GM23248 (cell line): Measurements from ENCODE around the gene MUC21. TPM values are rescaled to one million over a fixed set of nuclear protein-coding genes. Genes with fewer than 3 reads are reported as not detected.

ENCODE experiments used
- DNase-seq: peaks from one replicate; pipeline ENCODE4 v3.0.0-alpha.2; 2015
- H2AFZ ChIP-seq: fragments of 200-600 bp; sonication (generic); 2 replicates; pipeline ENCODE4 v1.6.1; 2016; ENCODE audit warnings: antibody characterized with exemption
- H3F3A ChIP-seq: fragments of 200-600 bp; sonication (generic); 2 replicates; pipeline ENCODE4 v1.6.1; 2016; ENCODE audit warnings: mild to moderate bottlenecking, antibody characterized with exemption, mixed run types; ENCODE audit not compliant: insufficient read depth
- H3K27ac ChIP-seq: fragments of 200-600 bp; sonication (generic); 2 replicates; pipeline ENCODE4 v1.5.1; 2016; ENCODE audit warnings: mild to moderate bottlenecking
- H3K27me3 ChIP-seq: fragments of 200-600 bp; sonication (generic); replicated peaks from 2 replicates; pipeline ENCODE4 v1.6.1; 2016; ENCODE audit warnings: mild to moderate bottlenecking; ENCODE audit not compliant: insufficient read depth
- H3K36me3 ChIP-seq: fragments of 200-600 bp; sonication (generic); 2 replicates; pipeline ENCODE4 v1.6.1; 2016; ENCODE audit warnings: low read depth, mild to moderate bottlenecking
- H3K4me1 ChIP-seq: fragments of 200-600 bp; sonication (generic); 2 replicates; pipeline ENCODE4 v1.6.1; 2016; ENCODE audit warnings: mild to moderate bottlenecking; ENCODE audit not compliant: insufficient read depth
- H3K4me2 ChIP-seq: fragments of 200-600 bp; sonication (generic); one replicate; pipeline ENCODE4 v1.6.1; 2016; ENCODE audit warnings: mild to moderate bottlenecking; ENCODE audit not compliant: unreplicated experiment
- H3K4me3 ChIP-seq: fragments of 200-600 bp; sonication (generic); 2 replicates; pipeline ENCODE4 v1.5.1; 2016; ENCODE audit warnings: mild to moderate bottlenecking
- H3K79me2 ChIP-seq: fragments of 200-600 bp; sonication (generic); 2 replicates; pipeline ENCODE4 v1.6.1; 2016; ENCODE audit warnings: mild to moderate bottlenecking; ENCODE audit not compliant: insufficient read depth
- H3K9ac ChIP-seq: fragments of 200-600 bp; sonication (generic); 2 replicates; pipeline ENCODE4 v1.6.1; 2016; ENCODE audit warnings: mild to moderate bottlenecking
- H3K9me2 ChIP-seq: fragments of 200-600 bp; sonication (generic); 2 replicates; pipeline ENCODE4 v1.6.1; 2016; ENCODE audit warnings: mixed run types, mild to moderate bottlenecking, moderate library complexity; ENCODE audit not compliant: insufficient read depth
- H3K9me3 ChIP-seq: fragments of 200-600 bp; sonication (generic); one replicate; pipeline ENCODE4 v1.6.1; 2017; ENCODE audit warnings: low read depth
- H4K20me1 ChIP-seq: fragments of 200-600 bp; sonication (generic); 2 replicates; pipeline ENCODE4 v1.6.0; 2016; ENCODE audit not compliant: insufficient read depth
- EZH2 ChIP-seq: fragments of 200-600 bp; sonication (generic); IDR thresholded peaks from 2 replicates; pipeline ENCODE4 v1.6.1; 2018; ENCODE audit warnings: antibody characterized with exemption, mild to moderate bottlenecking; ENCODE audit not compliant: insufficient read depth, poor library complexity, severe bottlenecking
- EZH2phosphoT487 ChIP-seq: fragments of 200-600 bp; sonication (generic); IDR thresholded peaks from 2 replicates; pipeline ENCODE4 v1.6.1; 2018; ENCODE audit warnings: antibody characterized with exemption, moderate library complexity, mild to moderate bottlenecking, low read depth; ENCODE audit not compliant: insufficient read depth
- WGBS, 2 experiments: methylation state at CpG; one replicate each; pipeline ENCODE4 v1.1.6; 2015 to 2017; ENCODE audit warnings: low lambda C conversion rate in 2 of 2, low coverage in 1 of 2; ENCODE audit errors: missing lambda C conversion rate in 2 of 2; 5-methylcytosine and 5-hydroxymethylcytosine counted together
- in situ Hi-C: fragments of 300-500 bp; cut with MboI; formaldehyde crosslinking; loops from 2 replicates; pipeline ENCODE4 v1.15.0; 2020
- polyA plus RNA-seq: library from polyadenylated mRNA; unstranded; fragments of >200 nt; fragmentation: Nextera tagmentation; extraction: Ambion mirVana; gene quantifications from 2 replicates; pipeline ENCODE4 v1.2.1, GENCODE V29; 2016
- total RNA-seq: library from RNA; depleted of rRNA; stranded (reverse); fragments of >200 nt; shearing (Covaris generic); gene quantifications from 2 replicates; pipeline ENCODE4 v1.2.3, GENCODE V29; 2014

The MUC21 gene
- total and polyA plus RNA-seq, 2 experiments from 2014 or later = not detected

DNA sequence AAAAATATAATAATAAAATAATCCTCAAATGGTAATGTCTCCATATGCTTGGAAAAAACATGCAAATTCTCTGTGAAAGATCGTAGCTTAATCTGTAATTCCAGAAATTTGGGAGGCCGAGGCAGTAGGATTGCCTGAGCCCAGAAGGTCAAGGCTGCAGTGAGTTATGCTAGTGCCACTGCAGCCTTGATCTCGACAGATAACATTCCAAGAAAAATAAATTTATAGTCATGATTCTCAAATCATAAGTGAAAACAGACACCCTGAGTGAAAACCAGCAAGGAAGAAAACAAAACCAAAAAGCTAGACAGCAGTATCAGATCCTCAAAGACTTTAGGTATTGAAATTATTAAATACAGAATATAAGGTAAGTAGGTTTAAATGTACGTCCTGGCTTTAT is 3.8 kb upstream of the MUC21 start:
- no peak for DNase-seq
- Histone ChIP-seq H3K27me3 (peaks cover 16% of the 10 kb centered on the region; the same call in 1 of the 2 replicates), H3K4me1 (0 out of 2 replicates have a peak, but pooled peaks cover 5% of the 10 kb centered on the region), H3K27ac (no peak overlapping the region), H3K4me2 (no peak overlapping the region), H3K9me3 (no peaks in the 10 kb centered on the region), H3K4me3 (no peak overlapping the region), H3K9ac (no peak overlapping the region), H3K9me2 (no peaks in the 10 kb centered on the region), H3K79me2 (no peaks in the 10 kb centered on the region), H2AFZ (no peak overlapping the region), H4K20me1 (no peaks in the 10 kb centered on the region), H3K36me3 (no peaks in the 10 kb centered on the region), H3F3A (peaks cover 4% of the 10 kb centered on the region; the same call in 1 of the 2 replicates)
- in situ Hi-C loops = no loop called here
- 30 to 31% methylated on average over 4 of the region's 4 CpGs for WGBS, 2 experiments
- TF ChIP-seq EZH2phosphoT487 (no peak), EZH2 (no peak)

GRCh38 chr6:30981942-30982772 is 1.4 kb upstream of the MUC21 start:
- peak; percentile 81 for DNase-seq
- no peaks in the 10 kb centered on the region for H4K20me1 ChIP-seq
- H3K9ac ChIP-seq = no peak overlapping the region
- in situ Hi-C loops = no loop called here
- TF ChIP-seq EZH2phosphoT487 (no peak), EZH2 (no peak)
- 0 out of 2 replicates have a peak, but pooled peaks cover 5% of the 10 kb centered on the region for H3K4me1 ChIP-seq
- no peaks in the 10 kb centered on the region for H3K79me2 ChIP-seq
- no peak overlapping the region for H3K27ac ChIP-seq
- no peaks in the 10 kb centered on the region for H3K9me3 ChIP-seq
- peaks cover 4% of the 10 kb centered on the region; the same call in 1 of the 2 replicates for H3F3A ChIP-seq
- H2AFZ ChIP-seq = peak overlapping the region; percentile 59
- 14% methylated on average over 13 of the region's 13 CpGs for WGBS, 2 experiments
- H3K4me3 ChIP-seq = peak overlapping the region; percentile 62
- H3K36me3 ChIP-seq = no peaks in the 10 kb centered on the region
- peaks cover 16% of the 10 kb centered on the region for H3K27me3 ChIP-seq
- no peaks in the 10 kb centered on the region for H3K9me2 ChIP-seq
- H3K4me2 ChIP-seq = peak overlapping the region; percentile 73

DNA sequence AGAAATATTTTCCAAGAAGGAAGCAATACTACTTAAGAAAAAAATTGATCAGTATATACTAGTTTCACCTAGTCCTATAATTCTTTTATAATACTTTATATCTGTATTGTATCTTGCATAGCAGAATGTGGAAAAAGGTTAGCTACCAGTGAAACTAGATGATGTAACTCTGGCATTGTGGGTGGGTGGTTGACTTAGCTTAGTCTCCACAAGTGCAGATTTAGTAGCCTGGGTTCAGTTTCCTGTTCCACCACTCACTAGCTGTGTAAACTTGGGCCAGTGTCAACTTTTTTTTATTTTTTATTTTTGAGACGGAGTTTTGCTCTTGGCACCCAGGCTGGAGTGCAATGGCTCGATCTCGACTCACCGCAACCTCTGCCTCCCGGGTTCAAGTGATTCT is 2.0 kb downstream of the MUC21 start:
- Histone ChIP-seq H3K4me1 (0 out of 2 replicates have a peak, but pooled peaks cover 5% of the 10 kb centered on the region), H3K27ac (no peak overlapping the region), H3K4me3 (no peak overlapping the region), H3K36me3 (no peaks in the 10 kb centered on the region), H3K4me2 (no peak overlapping the region), H3K9me3 (no peaks in the 10 kb centered on the region), H3F3A (peaks cover 4% of the 10 kb centered on the region; the same call in 1 of the 2 replicates), H3K27me3 (peaks cover 9% of the 10 kb centered on the region; the same call in 1 of the 2 replicates), H2AFZ (no peak overlapping the region), H3K9me2 (no peaks in the 10 kb centered on the region), H3K79me2 (no peaks in the 10 kb centered on the region), H4K20me1 (no peaks in the 10 kb centered on the region), H3K9ac (no peak overlapping the region)
- no peak for TF ChIP-seq EZH2phosphoT487
- TF ChIP-seq EZH2 = no peak
- in situ Hi-C loops = no loop called here
- no peak for DNase-seq
- WGBS, 2 experiments = 83 to 86% methylated on average over 5 of the region's 5 CpGs

- H4K20me1 ChIP-seq = no peaks in the 10 kb centered on the region
- H3K9me2 ChIP-seq = no peaks in the 10 kb centered on the region
- H3K4me2 ChIP-seq = no peak overlapping the region
- H3K9ac ChIP-seq = no peak overlapping the region
- H3F3A ChIP-seq = peaks cover 4% of the 10 kb centered on the region; the same call in 1 of the 2 replicates
- H3K27me3 ChIP-seq = peaks cover 9% of the 10 kb centered on the region; the same call in 1 of the 2 replicates
- DNase-seq = no peak
- H3K4me1 ChIP-seq = no peaks in the 10 kb centered on the region
- TF ChIP-seq EZH2phosphoT487 (no peak), EZH2 (no peak)
- H2AFZ ChIP-seq = no peak overlapping the region
- no peak overlapping the region for H3K4me3 ChIP-seq
- H3K27ac ChIP-seq = no peak overlapping the region
- H3K36me3 ChIP-seq = no peaks in the 10 kb centered on the region
- WGBS, 2 experiments = 56 to 67% methylated on average over 5 to 6 of the region's 6 CpGs
- in situ Hi-C loops = no loop called here
- H3K79me2 ChIP-seq = no peaks in the 10 kb centered on the region
- H3K9me3 ChIP-seq = no peaks in the 10 kb centered on the region
Observed at GRCh38 chr6:30987304-30987703, 3.8 kb downstream of the MUC21 start.
